Keratinocyte (primary cell): Measurements from ENCODE around the gene TAF7.
"Not testable (repeated sequence)": the region's sequence is repeated elsewhere in the genome, so short reads cannot be mapped to it uniquely, and the experiment has no call there.

ENCODE experiments used
- EZH2 ChIP-seq: IDR thresholded peaks from one replicate; pipeline ENCODE4 v1.6.1; 2012; ENCODE audit warnings: inconsistent platforms, mild to moderate bottlenecking, low read length, moderate library complexity
- TF ChIP-seq, protein P1 (sequence below), 3 experiments: IDR thresholded peaks in 1 of 3; conservative IDR thresholded peaks in 1 of 3; optimal IDR thresholded peaks in 1 of 3; 2 replicates in 2 of 3; 3 replicates in 1 of 3; pipeline versions ENCODE3 to v1.5.1; 2011; ENCODE audit warnings: low read length in 3 of 3, mild to moderate bottlenecking in 3 of 3, moderate library complexity in 2 of 3, control low read depth in 1 of 3, inconsistent platforms in 1 of 3; ENCODE audit not compliant: insufficient read depth in 2 of 3; ENCODE audit errors: extremely low read depth in 1 of 3

GRCh38 chr5:141332571-141332970 lies 12.0 kb upstream of the TAF7 start:
- TF ChIP-seq, protein P1, sequence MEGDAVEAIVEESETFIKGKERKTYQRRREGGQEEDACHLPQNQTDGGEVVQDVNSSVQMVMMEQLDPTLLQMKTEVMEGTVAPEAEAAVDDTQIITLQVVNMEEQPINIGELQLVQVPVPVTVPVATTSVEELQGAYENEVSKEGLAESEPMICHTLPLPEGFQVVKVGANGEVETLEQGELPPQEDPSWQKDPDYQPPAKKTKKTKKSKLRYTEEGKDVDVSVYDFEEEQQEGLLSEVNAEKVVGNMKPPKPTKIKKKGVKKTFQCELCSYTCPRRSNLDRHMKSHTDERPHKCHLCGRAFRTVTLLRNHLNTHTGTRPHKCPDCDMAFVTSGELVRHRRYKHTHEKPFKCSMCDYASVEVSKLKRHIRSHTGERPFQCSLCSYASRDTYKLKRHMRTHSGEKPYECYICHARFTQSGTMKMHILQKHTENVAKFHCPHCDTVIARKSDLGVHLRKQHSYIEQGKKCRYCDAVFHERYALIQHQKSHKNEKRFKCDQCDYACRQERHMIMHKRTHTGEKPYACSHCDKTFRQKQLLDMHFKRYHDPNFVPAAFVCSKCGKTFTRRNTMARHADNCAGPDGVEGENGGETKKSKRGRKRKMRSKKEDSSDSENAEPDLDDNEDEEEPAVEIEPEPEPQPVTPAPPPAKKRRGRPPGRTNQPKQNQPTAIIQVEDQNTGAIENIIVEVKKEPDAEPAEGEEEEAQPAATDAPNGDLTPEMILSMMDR (optimal IDR thresholded peaks at IDR 0.05 in 1 of 3, IDR thresholded peaks at IDR 0.05 in 1 of 3, conservative IDR thresholded peaks at IDR 0.05 in 1 of 3; ENCODE audit: extremely low read depth in 1 of 3, insufficient read depth in 2 of 3, low read length in 3 of 3): not testable (repeated sequence)
- TF ChIP-seq EZH2: not testable (repeated sequence)
